SW 1271 (cell line): ENCODE measurements around the gene CER1.

ENCODE experiments used
- DNase-seq, 2 experiments: peaks; one replicate each; lab custom pipeline; 2025; lab: John Stamatoyannopoulos, UW

Gene CER1

GRCh38 chr9:14722391-14723035 lies at the start of gene CER1:
Gene CER1, minus strand, starts transcription at chr9:14722733. Its CDS starts 61 bp downstream, at chr9:14722672.
- no peak for DNase-seq

DNA sequence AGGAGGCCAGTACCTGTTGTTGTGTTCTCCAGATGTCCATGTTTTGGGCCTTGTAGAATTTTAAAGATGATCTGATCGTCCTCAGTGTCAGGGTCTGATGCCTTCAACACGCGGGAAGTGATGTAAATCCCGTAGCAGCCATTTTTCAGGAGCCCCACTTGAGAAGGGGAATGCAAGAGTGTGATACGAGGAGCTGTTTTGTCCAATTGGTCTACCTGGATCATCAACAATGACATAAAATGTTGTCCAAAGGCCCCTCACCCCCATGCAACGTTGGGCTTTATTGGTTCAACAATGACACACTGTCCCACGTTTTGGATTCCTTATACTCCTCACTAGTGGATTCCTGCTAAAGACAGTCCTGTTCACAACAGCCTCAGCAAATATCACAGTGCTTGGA lies 48.1 kb upstream of the CER1 start:
- no peak for DNase-seq

DNA sequence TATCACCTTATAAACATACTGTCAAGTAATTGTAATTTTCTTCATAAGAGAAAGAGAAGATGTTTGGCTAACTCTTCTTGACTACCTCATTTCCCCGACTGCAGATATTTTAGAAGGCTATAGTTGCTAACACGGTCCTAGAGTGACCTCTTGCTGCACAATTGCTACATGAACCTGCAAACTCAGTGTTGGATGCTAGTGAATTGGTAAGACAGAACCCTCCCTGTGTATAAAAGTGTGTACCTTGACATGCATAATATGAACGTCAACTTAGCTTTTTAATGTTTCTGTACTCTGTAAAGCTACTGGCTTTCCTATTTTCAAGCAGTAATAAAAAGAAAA lies 46.7 kb upstream of the CER1 start:
- peak in 1 of 2 experiments; percentile 11 for DNase-seq

- no peak for DNase-seq
Observed at GRCh38 chr9:14768405-14769229, 46.1 kb upstream of the CER1 start.

- no peak for DNase-seq
Observed at GRCh38 chr9:14766299-14766698, 43.8 kb upstream of the CER1 start.

DNA sequence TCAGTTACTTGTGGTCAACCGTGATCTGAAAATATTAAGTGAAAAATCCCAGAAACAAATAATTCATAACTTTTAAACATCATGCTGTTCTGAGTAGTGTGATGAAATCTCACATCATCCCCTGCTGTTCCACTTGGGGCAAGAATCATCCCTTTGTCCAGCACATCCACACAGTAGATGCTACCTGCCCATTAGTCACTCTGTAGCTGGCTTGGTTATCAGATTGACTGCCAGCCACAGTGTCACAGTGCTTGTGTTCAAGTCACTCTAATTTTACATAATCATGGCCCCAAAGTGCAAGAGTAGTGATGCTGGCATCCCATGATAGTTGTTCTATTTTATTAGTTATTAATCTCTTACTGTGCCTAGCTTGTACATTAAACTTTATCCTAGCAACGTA lies 39.1 kb upstream of the CER1 start:
- no peak for DNase-seq

DNA sequence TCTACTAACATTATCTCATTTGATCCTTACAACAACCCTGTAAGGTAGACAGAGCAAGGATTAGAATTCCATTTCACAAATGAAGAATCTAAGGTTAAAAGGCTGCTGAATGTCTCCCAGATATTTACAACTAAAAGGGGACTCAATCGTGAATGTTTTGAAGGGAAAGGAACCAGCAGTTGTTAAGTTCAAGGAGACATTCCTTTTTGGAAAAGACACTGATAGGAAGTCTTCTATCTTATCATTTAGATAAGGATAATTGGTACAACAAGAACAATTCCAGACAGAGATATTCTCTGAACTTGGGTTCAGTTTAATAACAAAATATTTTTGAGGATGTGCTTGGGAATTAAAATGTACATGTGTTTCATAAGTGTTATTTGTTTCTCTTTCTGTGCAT lies 37.5 kb upstream of the CER1 start:
- no peak for DNase-seq

- DNase-seq, result no peak
Observed at GRCh38 chr9:14756291-14756690, 33.8 kb upstream of the CER1 start.

DNA sequence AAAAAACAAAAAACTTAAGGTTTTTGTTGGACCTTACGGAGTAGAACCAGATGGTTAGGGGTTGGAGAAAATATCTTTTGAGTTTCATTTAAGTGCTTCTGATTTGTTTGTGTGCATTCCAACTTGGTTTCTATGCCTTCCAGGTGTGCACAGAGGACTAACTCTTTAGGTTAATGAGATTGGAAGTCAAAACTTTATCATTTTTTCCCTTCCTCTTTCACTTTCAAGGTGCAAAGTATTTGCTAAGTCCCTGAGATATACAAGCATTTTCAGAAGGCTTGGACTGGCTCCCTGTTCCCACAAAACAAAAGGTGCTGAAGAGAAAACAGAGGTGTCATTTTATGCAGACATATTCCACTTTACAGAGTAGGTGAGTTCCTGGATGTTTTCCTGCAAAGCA lies 30.3 kb upstream of the CER1 start:
- no peak for DNase-seq

- DNase-seq, result no peak
Observed at GRCh38 chr9:14752271-14752670, 29.7 kb upstream of the CER1 start.

GRCh38 chr9:14750821-14751220 lies 28.3 kb upstream of the CER1 start:
- no peak for DNase-seq

DNA sequence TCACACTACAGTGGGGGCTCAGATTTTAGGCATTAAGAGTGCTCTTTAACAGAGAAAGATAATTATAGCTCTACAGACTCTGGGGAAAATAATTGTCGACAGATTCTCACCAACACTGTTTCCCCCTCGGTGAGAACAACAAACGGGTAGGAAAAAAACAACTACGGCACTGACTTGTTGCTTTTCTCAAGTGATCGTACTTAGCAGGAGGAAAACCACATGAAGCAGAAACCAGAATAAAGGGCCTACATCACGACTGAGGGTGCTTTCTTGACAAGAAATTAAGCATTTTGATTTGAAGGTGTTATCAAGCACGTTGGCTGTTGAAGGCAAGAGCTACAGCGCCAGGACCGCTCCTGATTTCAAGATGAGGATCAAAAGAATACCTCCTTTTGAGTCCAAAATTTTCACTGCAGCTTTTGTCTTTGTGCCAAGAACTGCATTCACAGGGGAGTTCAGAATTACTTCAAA lies 27.2 kb upstream of the CER1 start:
- DNase-seq, result no peak

DNA sequence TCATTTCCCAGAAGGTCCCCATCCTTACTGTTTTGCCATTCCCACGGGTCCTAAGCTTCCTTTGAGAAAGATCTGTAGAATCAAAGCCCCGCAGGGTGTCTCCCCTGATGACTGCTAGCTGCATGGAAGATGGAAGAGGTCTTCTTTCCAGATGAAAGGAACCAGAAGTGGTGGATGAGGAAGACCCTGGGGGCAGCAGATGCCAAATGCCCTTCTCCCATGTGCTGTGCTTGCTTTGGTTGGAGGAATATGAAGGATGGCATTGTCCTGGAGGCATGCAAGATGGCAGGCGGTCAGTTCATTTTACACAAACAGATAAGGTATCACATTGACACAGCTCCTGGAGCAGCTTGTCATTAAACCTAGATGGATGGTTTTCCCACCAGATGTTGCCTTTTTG lies 25.8 kb upstream of the CER1 start:
- no peak for DNase-seq

- DNase-seq, result no peak
Observed at GRCh38 chr9:14747111-14747510, 24.6 kb upstream of the CER1 start.

DNA sequence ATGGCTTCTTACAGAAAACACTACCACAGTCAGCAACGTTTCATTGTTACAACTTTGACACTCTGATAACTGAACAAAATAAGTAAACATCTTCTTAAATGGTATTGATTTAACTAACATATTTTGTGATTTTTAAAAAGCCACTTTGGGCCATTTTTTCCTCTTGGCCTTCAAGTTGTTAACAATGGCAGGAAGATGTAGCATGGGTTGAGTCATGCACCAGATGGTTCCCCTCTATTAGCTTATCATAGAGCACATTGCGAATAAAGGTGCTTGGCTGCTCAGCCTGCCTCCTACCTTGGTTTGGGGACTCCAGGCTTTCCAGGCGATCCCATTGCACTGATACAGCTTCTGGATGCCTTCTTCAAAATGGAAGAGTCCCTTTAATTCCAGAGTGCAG lies 24.1 kb upstream of the CER1 start:
- DNase-seq, result no peak

DNA sequence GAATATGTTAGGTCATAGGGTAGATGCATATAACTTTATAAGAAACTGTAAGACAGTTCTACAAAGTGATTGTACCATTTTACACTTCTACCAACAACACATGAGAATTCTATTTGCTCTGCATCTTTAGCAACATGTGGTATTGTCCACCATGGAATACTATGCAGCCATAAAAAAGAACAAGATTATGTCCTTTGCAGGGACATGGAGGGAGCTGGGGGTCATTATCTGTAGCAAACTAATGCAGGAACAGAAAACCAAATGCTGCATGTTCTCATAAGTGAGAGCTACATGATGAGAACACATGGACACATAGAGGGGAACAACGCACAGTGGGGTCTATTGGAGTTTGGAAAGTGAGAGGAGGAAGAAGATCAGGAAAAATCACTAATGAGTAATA lies 22.2 kb upstream of the CER1 start:
- no peak for DNase-seq

DNA sequence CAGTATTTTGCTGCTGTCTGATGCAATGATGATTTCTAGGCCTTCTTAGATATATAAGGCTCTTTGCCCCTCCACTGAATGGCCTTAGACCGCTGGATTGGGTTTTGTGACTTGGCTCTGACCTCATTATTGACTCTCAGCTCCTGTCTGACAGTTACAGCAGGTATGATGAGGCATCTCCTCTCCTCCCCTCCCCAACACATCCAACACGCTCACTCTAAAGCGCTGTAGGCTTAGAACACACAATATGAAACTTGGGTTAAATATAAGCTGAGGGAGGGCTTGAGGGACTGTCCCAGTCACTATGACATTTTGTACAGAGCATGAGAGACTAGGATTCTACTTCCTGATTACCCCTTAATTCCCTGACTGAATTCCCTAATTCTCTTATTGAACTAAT lies 18.8 kb upstream of the CER1 start:
- no peak for DNase-seq

- DNase-seq, result no peak
Observed at GRCh38 chr9:14733133-14733532, 10.6 kb upstream of the CER1 start.

- no peak for DNase-seq
Observed at GRCh38 chr9:14731294-14731981, 8.9 kb upstream of the CER1 start.

DNA sequence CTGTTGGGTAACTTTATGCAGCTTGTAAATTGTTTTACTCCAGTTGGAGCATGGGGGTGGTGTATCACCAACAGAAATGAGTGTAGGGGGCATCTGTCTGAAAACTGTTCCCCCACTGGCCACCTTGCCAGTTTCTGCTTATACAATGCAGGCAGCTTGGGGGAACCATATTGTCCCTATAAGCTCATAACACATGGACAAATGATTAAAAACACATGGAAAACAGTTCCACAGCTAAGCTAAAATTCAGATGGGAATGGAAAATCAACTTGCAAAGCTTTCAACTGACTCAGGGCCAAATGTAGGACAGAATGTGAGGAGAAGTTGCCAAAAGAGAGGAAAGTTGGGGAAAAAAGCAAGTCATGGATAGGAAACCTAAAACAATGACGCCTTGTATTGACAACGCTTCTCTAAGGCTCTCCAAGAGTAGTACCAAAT lies 7.9 kb upstream of the CER1 start:
- DNase-seq, result no peak

DNA sequence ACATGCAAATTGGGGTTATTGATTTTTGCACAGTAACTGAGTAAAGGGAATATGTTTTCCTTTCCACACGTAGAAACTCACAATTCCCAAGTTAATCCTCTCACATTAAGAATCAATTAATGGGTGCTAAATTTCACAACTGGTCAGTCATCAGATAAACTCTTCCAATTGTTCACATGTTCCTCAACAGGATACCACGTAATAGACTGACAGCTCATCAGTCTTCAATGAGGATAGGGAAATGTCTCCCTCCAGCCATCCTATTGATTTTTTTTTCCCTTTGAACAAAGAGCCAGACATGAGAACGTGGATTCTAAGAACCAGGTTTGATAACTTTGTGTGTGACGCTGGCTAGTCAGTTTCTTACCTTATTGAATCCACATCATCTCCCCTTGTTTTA lies 768 bp upstream of the CER1 start:
- DNase-seq, result no peak

GRCh38 chr9:14719231-14719923 lies 3.2 kb downstream of the CER1 start:
- no peak for DNase-seq
